GM10248 (cell line): ENCODE results near the gene GPN2.

Experiments
- CTCF ChIA-PET: fragments of 300-600 bp; sonication (Branson Sonifier 250); formaldehyde crosslinking; extraction: SDS; loops from one replicate; lab custom pipeline; 2021; ENCODE audit warnings: antibody characterized with exemption; lab: Yijun Ruan, JAX
- POLR2A ChIA-PET: fragments of 350-650 bp; sonication (Branson Sonifier 250); formaldehyde crosslinking; extraction: SDS; loops from one replicate; lab custom pipeline; 2020; ENCODE audit warnings: antibody characterized with exemption; lab: Yijun Ruan, JAX
- DNase-seq: peaks from one replicate; pipeline ENCODE4 v3.0.0; 2012; ENCODE audit errors: extremely low spot score
- TF ChIP-seq, protein P1 (sequence below): IDR thresholded peaks from 2 replicates; pipeline ENCODE4 v1.5.1; 2012; ENCODE audit warnings: mild to moderate bottlenecking, low read depth; ENCODE audit errors: extremely low read depth, missing control alignments, control extremely low read depth

The GPN2 gene

DNA sequence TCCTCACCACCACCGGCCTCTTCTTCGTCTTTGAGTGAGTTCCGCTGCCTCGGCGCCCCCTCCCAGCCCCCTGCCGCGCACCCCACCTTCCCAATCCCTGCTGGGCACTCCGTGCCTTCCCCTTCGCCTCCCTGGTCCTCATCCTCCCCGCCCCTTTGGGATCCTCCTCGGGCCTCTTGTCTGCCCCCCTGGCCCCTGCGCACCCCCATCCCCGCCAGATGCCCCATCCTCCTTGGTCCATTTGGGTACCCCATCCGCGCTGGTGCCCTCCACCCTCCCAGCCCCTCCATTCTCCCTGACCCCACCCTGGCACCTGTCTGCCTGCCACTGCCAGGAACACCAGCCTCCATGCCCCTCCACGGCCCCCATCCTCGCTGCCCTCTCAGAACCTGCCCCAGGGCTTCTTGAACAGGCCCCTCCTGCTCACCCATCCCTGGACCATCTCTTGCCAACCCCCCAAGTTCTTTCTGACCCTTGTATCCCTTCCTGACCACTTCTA is 62.9 kb downstream of the GPN2 start:
- no peak for DNase-seq
- ChIA-PET POLR2A (no interaction called here), CTCF (interaction anchor here (1.7 to 2.3 kb wide), 2 partner anchors 17 to 38 kb away, joined by 4 to 10 read pairs; no protein-coding TSS in a partner anchor)
- TF ChIP-seq, protein P1, sequence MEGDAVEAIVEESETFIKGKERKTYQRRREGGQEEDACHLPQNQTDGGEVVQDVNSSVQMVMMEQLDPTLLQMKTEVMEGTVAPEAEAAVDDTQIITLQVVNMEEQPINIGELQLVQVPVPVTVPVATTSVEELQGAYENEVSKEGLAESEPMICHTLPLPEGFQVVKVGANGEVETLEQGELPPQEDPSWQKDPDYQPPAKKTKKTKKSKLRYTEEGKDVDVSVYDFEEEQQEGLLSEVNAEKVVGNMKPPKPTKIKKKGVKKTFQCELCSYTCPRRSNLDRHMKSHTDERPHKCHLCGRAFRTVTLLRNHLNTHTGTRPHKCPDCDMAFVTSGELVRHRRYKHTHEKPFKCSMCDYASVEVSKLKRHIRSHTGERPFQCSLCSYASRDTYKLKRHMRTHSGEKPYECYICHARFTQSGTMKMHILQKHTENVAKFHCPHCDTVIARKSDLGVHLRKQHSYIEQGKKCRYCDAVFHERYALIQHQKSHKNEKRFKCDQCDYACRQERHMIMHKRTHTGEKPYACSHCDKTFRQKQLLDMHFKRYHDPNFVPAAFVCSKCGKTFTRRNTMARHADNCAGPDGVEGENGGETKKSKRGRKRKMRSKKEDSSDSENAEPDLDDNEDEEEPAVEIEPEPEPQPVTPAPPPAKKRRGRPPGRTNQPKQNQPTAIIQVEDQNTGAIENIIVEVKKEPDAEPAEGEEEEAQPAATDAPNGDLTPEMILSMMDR = no peak

DNA sequence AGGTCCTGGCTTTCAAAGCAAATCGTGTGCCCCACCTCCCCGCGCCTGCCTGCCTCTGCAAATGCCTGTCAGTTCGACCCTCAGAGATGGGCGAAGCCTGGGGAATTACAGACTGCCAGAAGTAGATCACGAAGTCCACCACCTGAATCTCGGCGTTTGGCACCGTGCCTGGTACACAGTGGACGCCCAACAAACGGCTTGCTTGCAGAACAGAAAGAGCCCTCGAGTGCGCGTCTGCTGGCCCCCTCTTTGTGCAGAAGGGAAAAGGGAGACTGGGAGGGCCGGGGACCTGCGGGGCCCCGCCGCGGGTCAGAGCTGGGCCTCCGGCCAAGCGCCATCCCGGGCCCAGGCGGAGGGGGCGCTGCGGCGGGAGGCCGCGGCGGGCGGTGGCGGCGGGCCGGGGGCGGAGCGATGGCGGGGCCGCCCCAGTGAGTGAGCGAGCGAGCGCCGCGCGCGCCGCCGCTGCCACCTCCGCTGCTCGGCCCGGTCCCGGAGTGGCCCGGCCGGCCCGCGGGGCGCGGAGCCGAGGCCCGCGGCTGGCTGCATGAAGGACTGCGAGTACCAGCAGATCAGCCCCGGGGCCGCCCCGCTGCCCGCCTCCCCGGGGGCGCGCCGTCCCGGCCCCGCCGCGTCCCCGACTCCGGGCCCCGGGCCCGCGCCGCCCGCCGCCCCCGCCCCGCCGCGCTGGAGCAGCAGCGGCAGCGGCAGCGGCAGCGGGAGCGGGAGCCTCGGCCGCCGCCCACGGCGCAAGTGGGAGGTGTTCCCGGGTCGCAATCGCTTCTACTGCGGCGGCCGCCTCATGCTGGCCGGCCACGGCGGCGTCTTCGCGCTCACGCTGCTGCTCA is 63.6 kb downstream of the GPN2 start, which contains the start of gene ZDHHC18:
TSS of gene ZDHHC18 (plus strand) at position 428 of the 845 bp plus-strand sequence. CDS start at position 545, 117 bp downstream.
- POLR2A ChIA-PET = no interaction called here
- TF ChIP-seq, protein P1 = peak; percentile 75
- peak; percentile 88 for DNase-seq
- CTCF ChIA-PET = interaction anchor here (1.0 to 2.6 kb wide), 8 partner anchors 8 to 130 kb away, joined by 3 to 17 read pairs (median 5); no protein-coding TSS in a partner anchor
